Mucosa of gallbladder (tissue), 1 donor: ENCODE measurements around the gene ELOVL2. TPM values are rescaled to one million over a fixed set of nuclear protein-coding genes. Genes with fewer than 3 reads are reported as not detected.
A peak's percentile ranks its signal among the peaks of the same experiment; 100 is the strongest.
"Not testable (repeated sequence)": the region's sequence is repeated elsewhere in the genome, so short reads cannot be mapped to it uniquely, and the experiment has no call there.

ENCODE experiments used
- DNase-seq: peaks from one replicate; pipeline ENCODE4 v3.0.0-alpha.2; 2020; ENCODE audit warnings: low spot score
- total RNA-seq: library from RNA; stranded (reverse); gene quantifications from one replicate; pipeline ENCODE4 v1.2.1, GENCODE V29; 2021
- donor health status: DM: no; HTN: no; CAD: no.

Gene ELOVL2, protein sequence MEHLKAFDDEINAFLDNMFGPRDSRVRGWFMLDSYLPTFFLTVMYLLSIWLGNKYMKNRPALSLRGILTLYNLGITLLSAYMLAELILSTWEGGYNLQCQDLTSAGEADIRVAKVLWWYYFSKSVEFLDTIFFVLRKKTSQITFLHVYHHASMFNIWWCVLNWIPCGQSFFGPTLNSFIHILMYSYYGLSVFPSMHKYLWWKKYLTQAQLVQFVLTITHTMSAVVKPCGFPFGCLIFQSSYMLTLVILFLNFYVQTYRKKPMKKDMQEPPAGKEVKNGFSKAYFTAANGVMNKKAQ
- total RNA-seq, result 0.81 TPM

DNA sequence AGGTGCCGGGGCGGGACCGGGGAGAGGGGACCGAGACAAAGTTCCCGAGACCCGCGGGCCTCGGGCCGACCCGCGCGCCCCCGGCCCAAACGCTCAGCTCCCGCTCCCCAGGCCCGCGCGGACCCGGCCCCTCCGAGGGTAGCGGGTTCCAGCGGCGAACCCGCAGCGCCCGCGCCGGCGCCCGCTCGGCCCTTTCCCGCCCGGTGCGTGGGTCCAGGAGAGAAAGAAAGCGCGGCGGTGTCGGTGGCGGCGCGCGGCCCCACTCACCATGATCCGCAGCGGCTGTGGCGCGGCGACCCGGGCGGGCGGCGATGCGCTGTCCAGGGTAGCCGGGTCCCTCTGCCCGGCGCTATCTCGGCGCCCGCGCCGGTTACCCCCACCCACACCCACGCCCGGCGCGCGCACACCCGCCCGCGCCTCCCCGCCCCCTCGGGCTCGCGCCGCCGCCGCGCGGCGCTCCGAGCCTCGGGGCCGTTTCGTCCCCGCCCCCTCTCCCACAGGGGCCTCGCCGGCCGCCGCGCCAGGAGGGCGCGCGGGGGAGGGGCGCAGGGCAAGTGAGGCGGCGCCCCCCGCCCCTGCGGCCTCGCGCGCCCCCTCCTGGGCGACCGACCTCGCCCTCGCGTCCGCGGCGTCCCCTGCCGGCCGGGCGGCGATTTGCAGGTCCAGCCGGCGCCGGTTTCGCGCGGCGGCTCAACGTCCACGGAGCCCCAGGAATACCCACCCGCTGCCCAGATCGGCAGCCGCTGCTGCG lies at the start of gene ELOVL2:
ELOVL2 (minus strand) TSS at position 345 of the 751 bp plus-strand sequence; CDS start at position 270, 75 bp downstream.
- DNase-seq, result peak; percentile 22

- no peak for DNase-seq
Measured at GRCh38 chr6:11093376-11093625, 49.2 kb upstream of the ELOVL2 start.

DNA sequence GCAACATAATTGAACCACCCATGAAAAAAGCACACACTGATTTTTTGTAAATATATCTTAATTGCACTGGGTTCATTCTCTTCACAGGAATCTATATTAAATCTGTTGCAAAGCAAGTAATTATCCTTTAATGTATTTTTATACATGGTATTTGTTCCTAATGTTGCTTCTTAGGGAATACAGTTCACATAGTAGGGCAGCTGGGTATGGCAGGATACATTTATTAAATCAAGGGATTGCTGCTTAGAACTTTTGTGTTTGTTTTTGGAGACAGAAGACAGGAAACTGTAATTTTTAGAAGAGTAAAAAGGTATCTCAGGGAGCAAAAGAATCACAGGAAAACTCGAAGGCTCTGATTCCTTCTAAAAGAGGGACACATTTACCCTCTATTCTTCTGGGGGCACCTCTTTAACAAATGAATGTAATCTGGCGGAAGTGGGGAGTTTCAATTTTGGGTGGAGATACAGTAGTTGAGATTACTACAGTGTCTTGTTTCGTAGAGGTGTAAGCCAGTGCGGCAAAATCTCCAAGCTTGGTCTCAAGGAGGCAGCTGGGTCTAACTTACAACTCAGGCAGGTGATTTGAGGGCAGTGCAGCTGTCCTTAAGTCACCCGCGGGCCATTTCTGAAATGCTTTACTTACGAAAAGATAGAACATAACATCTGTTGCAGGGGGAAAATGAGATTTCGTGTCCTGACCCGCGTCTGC lies 48.7 kb upstream of the ELOVL2 start:
- DNase-seq, result no peak

DNA sequence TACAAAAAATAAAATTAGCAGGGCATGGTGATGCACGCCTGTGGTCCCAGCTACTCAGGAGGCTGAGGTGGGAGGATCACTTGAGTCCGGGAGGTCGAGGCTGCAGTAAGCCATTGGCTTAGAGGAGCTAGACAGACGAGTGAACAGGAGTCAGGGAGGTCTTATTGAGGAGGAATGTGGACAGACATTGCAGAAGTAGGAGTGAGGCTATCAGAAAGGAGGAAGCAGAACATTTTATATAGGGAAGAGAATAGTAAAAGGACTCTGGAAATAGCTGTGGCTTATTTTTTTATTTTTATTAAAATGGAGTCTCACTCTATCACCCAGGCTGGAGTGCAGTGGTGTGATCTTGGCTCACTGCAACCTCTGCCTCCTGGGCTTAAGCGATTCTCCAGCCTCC lies 47.0 kb upstream of the ELOVL2 start:
- DNase-seq, result not testable (repeated sequence)

DNA sequence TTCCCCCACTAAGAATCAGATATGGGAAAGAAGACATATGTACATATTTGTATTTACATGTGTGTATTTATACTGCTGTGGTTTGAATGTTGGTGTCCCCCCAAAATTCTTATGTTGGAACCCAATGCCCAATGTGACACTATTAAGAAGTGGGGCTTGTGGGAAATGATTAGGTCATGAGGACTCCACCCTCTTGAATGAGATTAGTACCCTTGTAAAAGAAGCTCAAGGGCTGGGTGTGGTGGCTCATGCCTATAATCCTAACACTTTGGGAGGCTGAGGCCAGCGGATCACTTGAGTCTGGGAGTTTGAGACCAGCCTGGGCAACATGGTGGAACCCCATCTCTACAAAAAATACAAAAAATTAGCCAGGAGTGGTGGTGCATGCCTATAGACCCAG lies 45.6 kb upstream of the ELOVL2 start:
- no peak for DNase-seq

DNA sequence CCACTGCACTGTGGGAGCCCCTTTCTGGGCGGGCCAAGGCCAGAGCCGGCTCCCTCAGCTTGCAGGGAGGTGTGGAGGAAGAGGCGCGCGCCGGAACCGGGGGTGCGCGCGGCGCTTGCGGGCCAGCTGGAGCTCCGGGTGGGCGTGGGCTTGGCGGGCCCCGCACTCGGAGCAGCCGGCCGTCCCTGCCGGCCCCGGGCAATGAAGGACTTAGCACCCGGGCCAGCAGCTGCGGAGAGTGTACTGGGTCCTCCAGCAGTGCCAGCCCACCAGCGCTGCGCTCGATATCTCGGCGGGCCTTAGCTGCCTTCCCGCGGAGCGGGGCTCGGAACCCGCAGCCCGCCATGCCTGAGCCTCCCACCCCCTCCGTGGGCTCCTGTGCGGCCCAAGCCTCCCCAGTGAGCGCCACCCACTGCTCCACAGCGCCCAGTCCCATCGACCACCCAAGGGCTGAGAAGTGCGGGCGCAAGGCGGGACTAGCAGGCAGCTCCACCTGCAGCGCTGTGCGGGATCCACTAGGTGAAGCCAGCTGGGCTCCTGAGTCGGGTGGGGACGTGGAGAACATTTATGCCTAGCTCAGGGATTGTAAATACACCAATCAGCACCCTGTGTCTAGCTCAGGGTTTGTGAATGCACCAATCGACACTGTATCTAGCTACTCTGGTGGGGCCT lies 43.2 kb upstream of the ELOVL2 start:
- DNase-seq, result not testable (repeated sequence)

DNA sequence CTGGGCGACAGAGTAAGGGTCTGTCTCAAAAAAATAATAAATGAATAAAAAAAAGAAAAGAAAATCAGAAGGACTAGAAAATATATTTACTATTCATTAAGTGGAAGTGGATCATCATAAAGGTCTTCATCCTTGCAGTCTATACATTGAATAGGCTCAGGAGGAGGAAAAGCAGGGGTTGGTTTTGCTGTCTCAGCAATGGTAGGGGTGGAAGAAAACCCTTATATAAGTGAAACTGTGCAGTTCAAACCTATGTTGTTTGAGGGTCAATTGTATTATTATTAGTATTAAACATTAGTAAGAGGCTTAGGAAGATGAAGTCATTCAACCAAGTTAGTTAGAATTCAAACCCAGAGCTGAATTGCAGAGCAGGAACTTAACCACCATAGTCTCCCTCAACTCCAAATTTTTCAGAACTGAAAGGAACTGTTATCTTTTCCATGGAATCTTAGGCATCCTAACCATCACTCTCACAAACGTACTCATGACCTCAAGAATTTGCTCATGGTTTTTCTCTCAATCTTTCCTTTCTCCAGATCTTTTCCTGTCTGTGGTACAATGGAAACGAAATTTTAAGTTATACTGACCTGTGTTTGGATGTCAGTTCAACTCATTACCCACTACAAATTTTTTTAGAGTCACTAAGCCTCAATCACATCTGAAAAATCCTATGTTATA lies 41.8 kb upstream of the ELOVL2 start:
- no peak for DNase-seq

DNA sequence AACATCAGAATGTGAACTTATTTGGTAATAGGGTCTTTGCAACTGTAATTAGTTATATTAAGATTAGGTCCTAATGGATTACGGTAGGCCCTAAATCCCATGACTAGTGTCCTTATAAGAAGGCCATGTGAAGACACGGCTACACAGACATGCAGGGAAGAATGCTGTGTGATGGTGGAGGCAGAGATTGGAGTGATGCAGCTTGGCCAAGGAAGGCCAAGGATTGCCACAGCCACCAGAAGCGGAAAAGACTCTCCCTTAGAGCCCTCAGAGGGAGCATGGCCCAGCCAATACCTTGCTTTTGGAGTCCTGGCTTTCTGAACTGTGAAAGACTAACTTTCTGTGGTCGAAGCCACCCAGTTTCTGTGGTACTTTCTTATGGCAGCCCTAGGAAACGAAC lies 39.9 kb upstream of the ELOVL2 start:
- no peak for DNase-seq

GRCh38 chr6:11083491-11083890 lies 39.4 kb upstream of the ELOVL2 start:
- no peak for DNase-seq

GRCh38 chr6:11080296-11080695 lies 36.2 kb upstream of the ELOVL2 start:
- DNase-seq, result no peak

DNA sequence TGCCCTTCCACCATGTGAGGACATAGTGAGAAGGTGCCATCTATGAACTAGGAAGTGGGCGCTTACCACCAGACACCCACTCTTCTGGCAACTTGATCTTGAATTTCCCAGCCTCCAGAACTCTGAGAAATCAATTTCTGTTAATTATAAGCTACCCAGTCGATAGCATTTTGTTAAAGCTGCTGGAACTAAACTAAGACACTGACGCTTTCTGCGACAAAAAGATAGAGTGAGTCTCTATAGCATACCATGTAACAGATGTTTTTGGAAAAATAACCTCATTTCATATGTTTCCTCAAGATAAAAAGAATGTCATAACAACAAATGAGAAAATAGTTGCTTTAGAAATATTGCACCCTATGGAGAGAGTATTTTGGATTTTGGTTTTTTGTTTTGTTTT lies 34.2 kb upstream of the ELOVL2 start:
- no peak for DNase-seq

- DNase-seq, result no peak
Measured at GRCh38 chr6:11076540-11076939, 32.4 kb upstream of the ELOVL2 start.

DNA sequence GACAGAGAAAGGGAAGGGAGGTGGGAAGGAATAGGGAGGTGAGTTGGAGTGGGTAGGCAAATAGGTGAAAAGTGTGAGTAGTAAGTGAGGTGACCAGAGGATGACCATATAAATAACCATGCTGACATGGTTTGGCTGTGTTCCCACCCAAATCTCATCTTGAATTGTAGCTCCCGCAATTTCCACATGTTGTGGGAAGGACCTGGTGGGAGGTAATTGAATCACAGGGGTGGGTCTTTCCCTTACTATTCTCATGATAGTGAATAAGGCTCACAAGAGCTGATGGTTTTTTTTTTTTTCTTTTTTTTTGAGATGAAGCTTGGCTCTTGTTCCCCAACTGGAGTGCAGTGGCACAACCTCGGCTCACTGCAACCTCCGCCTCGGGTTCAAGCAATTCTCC lies 28.0 kb upstream of the ELOVL2 start:
- no peak for DNase-seq

DNA sequence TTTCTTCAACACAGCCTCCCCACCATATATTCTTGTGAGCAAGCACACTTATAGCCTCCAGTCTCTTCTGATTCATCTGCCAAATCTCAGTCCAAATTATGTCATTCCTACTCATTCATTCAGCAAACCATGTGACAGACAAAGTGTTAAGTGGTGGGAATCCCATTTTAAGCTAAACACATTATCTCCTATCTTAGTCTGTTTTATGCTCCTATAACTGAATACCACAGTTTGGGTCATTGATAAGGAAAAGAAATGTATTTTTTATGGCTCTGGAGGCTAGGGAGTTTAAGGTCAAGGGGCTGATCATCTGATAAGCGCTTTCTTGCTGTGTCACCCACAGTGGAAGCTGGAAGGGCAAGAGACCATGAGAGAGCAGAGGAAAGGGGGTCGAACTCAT lies 25.7 kb upstream of the ELOVL2 start:
- DNase-seq, result no peak

GRCh38 chr6:11067348-11067747 lies 23.2 kb upstream of the ELOVL2 start:
- DNase-seq, result peak; percentile 61

DNA sequence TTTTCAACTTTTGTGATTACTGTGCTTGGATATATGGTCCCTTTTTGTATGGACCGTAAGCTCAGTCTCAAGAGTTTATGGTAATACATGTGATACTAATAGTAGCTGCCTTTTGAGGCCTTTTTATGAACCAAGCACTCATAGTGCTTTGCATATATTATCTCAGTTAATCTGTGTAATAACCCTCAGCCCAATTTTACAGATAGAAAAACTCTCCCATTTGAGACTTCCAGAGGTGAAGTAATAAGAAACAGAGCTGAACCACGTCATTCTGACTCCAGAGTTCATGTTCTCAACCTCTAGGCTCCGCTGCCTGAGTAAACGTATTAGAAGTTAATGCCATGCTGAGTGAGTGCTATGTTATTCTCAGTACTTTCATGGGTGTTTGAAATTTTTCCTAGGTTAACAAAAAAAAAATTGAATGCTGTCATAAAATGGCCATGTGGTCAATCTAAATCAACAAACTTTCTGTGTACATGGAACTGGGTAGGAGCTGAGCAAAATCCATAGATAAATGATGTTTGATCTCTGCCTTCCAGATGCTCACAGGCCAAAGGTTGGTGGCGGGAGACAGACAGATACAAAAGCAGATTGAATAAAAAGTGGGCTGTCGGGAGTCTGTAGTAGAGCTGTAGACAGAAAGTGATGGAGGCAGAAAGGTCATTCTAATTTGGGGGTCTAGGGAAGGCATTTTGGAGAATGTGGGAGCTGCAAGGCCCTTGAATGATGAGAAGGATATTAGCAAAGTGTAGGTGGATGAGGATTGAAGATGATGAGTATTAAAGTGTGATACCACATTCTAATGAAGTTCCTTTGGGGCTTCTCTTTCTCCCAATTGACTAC lies 22.6 kb upstream of the ELOVL2 start:
- DNase-seq, result no peak

- no peak for DNase-seq
Measured at GRCh38 chr6:11065436-11066202, 21.5 kb upstream of the ELOVL2 start.

- DNase-seq, result no peak
Measured at GRCh38 chr6:11064836-11065235, 20.7 kb upstream of the ELOVL2 start.

DNA sequence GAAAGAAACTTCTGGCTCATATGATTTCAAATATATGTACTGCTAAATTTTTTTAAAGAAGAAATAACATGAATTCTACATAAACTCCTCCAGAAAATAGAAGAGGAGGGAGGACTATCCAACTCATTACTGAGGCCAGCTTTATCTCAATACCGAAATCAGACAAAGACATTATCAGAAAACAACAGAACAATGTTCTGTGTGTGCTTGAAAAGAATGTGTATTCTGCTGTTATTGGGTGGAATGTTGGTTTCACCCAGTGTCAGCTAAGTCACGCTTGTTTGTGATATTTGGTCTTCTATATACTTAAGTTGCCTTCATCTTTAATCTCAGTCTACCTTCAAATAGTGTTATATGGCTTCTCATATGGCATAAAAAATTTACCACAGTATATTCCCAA lies 18.6 kb upstream of the ELOVL2 start:
- no peak for DNase-seq

DNA sequence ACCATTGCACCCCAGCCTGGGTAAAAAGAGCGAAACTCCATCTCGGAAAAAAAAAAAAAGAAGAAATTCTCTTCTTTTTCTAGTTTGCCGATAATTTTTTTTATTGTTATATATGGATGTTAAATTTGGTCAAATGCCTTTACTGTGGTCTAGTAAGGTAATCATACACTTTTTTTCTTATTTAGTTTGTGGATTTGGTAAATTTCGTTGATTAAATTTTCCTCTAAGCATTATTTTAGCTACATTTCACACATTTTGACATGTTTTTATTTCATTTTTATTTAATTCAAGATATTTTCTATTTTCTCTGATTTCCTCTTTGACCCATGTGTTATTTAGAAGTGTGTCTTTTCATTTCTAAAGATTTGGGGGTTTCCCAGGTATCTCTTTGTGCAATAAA lies 18.0 kb upstream of the ELOVL2 start:
- no peak for DNase-seq
